ENCODE results near the gene TTL.
A peak's percentile ranks its signal among the peaks of the same experiment; 100 is the strongest.
"Not testable (repeated sequence)": the region's sequence is repeated elsewhere in the genome, so short reads cannot be mapped to it uniquely, and the experiment has no call there.

TTL gene

GRCh38 chr2:112481528-112482233 is at the start of gene TTL:
TTL (plus strand) TSS chr2:112482156; CDS start chr2:112482345, 189 bp downstream.
- Histone ChIP-seq H3K27me3 (ENCODE audit: control insufficient read depth, insufficient read depth, low read length) (peaks cover 9% of the 10 kb centered on the region), H3K4me3 (ENCODE audit: low read depth, low read length) (peak within 1 kb of the TSS; percentile 97), H3K9ac (ENCODE audit: low read length) (peak within 1 kb of the TSS; percentile 91), H3K4me1 (ENCODE audit: control insufficient read depth, insufficient read depth, low read length) (peaks cover 14% of the 10 kb centered on the region), H3K9me3 (ENCODE audit: control insufficient read depth, insufficient read depth, low read depth, low read length) (no peaks in the 10 kb centered on the region), H3K36me3 (ENCODE audit: control insufficient read depth, insufficient read depth, low read length) (peaks cover 14% of the 10 kb centered on the region), H3K27ac (ENCODE audit: low read depth, low read length) (peak within 1 kb of the TSS; percentile 44; the same call in 1 of the 2 replicates)

- H3K27me3 ChIP-seq (ENCODE audit: control insufficient read depth, insufficient read depth, low read length); H3K4me1 ChIP-seq (ENCODE audit: control insufficient read depth, insufficient read depth, low read length); H3K27ac ChIP-seq (ENCODE audit: low read depth, low read length); H3K36me3 ChIP-seq (ENCODE audit: control insufficient read depth, insufficient read depth, low read length); H3K9me3 ChIP-seq (ENCODE audit: control insufficient read depth, insufficient read depth, low read depth, low read length): not testable (repeated sequence)
- H3K9ac ChIP-seq (ENCODE audit: low read length) = peak overlapping the region; percentile 53
- peak overlapping the region; percentile 60 for H3K4me3 ChIP-seq (ENCODE audit: low read depth, low read length)
Measured at GRCh38 chr2:112432390-112432734, 49.6 kb upstream of the TTL start.

DNA sequence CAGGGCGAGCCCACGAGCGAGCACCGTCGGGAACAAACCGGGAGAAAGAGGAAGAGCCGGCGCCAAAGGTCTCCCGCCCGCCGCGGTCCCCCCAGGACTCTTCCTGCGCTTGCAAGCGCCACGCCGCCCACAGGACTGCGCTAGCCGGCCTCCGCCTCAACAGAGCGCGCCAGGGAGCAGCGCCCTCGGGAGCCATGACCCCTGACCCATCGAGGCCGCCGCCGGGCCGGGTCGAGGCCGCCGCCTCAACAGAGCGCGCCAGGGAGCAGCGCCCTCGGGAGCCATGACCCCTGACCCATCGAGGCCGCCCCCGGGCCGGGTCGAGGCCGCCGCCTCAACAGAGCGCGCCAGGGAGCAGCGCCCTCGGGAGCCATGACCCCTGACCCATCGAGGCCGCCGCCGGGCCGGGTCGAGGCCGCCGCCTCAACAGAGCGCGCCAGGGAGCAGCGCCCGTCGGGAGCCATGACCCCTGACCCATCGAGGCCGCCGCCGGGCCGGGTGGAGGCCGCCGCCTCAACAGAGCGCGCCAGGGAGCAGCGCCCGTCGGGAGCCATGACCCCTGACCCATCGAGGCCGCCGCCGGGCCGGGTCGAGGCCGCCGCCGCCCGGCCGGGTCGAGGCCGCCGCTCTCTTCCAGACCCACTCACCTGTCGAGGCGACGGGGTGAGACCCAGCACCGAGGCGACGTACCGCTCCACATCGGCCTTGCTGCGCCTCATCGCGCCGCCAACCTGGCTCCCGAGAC is 49.0 kb upstream of the TTL start:
- Histone ChIP-seq H3K4me3 (ENCODE audit: low read depth, low read length) (peak overlapping the region; percentile 60), H3K9ac (ENCODE audit: low read length) (peak overlapping the region; percentile 68)
- H3K9me3 ChIP-seq (ENCODE audit: control insufficient read depth, insufficient read depth, low read depth, low read length); H3K27me3 ChIP-seq (ENCODE audit: control insufficient read depth, insufficient read depth, low read length); H3K36me3 ChIP-seq (ENCODE audit: control insufficient read depth, insufficient read depth, low read length); H3K4me1 ChIP-seq (ENCODE audit: control insufficient read depth, insufficient read depth, low read length); H3K27ac ChIP-seq (ENCODE audit: low read depth, low read length): not testable (repeated sequence)

DNA sequence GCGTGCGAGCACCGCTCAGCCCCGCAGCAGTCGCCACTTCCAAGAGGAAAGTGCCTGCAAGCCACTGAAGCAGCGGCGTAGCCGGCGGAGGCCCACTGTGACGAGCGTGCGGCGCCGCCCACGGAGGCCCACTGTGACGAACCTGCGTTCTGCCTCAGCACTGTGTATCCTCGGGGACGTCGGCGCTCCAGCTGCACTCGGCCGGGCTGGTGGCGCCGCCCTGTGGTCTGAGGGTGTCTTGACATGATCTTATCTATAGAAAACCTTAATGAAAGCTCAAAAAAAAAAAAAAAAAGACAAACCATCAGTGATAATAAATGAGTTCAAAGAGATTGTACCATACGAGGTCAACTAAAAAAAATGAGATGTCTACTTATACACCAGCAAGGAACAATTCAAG is 48.5 kb upstream of the TTL start, which contains the start of gene RGPD8:
RGPD8 (minus strand) TSS at position 166 of the 400 bp plus-strand sequence. CDS start 192 bp downstream, outside the sequence.
- H3K27me3 ChIP-seq (ENCODE audit: control insufficient read depth, insufficient read depth, low read length); H3K9me3 ChIP-seq (ENCODE audit: control insufficient read depth, insufficient read depth, low read depth, low read length); H3K4me1 ChIP-seq (ENCODE audit: control insufficient read depth, insufficient read depth, low read length); H3K36me3 ChIP-seq (ENCODE audit: control insufficient read depth, insufficient read depth, low read length); H3K27ac ChIP-seq (ENCODE audit: low read depth, low read length): not testable (repeated sequence)
- H3K4me3 ChIP-seq (ENCODE audit: low read depth, low read length) = peak within 1 kb of the TSS; percentile 60
- peak within 1 kb of the TSS; percentile 68 for H3K9ac ChIP-seq (ENCODE audit: low read length)

- Histone ChIP-seq H3K27me3 (ENCODE audit: control insufficient read depth, insufficient read depth, low read length) (no peaks in the 10 kb centered on the region), H3K9me3 (ENCODE audit: control insufficient read depth, insufficient read depth, low read depth, low read length) (no peaks in the 10 kb centered on the region), H3K4me1 (ENCODE audit: control insufficient read depth, insufficient read depth, low read length) (no peaks in the 10 kb centered on the region), H3K9ac (ENCODE audit: low read length) (no peak overlapping the region), H3K36me3 (ENCODE audit: control insufficient read depth, insufficient read depth, low read length) (no peaks in the 10 kb centered on the region), H3K4me3 (ENCODE audit: low read depth, low read length) (no peak overlapping the region), H3K27ac (ENCODE audit: low read depth, low read length) (no peak overlapping the region)
Measured at GRCh38 chr2:112433932-112434730, 47.8 kb upstream of the TTL start.

DNA sequence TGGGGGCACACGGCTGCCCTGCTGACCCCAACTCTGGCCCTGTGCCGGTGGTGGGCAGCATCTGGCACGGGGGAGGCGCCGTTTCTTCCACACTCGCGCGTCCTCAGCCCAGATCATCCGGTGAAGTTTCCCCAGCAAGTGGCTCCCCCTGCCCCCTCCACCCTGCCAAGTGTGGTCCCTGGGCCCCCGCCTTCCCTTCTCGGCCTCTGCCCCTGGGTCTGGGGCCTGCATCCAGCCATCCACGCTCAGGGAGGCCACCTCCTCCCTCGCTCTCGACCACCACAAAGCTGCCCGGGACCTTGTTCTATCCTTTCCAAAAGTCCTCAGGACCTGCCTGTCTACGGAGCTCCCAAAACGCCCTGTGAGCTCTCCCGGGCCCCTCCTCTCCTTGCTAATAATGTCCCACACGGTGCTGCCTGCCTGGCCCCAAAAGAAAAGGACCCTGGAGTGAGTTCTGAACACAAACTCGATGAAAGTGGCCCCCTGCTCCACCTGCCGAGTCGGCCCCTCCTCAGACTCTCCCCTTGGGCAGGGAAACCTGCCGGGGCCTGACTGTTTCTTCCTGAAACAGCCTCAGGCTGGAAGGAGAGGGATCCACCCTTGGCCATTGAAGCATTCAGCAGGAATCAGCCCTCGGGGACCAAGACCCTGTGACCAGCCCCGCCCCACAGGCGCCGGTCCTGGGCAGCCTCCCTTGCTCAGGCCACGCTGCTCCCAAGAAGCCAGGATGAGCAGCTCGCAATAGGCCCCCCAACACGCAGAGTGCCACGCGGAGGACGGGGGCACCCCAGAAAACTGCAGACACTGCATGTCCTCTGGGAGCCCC is 46.9 kb upstream of the TTL start:
- not testable (repeated sequence) for H3K9me3 ChIP-seq (ENCODE audit: control insufficient read depth, insufficient read depth, low read depth, low read length); H3K9ac ChIP-seq (ENCODE audit: low read length); H3K4me1 ChIP-seq (ENCODE audit: control insufficient read depth, insufficient read depth, low read length); H3K4me3 ChIP-seq (ENCODE audit: low read depth, low read length); H3K27me3 ChIP-seq (ENCODE audit: control insufficient read depth, insufficient read depth, low read length); H3K36me3 ChIP-seq (ENCODE audit: control insufficient read depth, insufficient read depth, low read length); H3K27ac ChIP-seq (ENCODE audit: low read depth, low read length)

- H3K27me3 ChIP-seq (ENCODE audit: control insufficient read depth, insufficient read depth, low read length); H3K36me3 ChIP-seq (ENCODE audit: control insufficient read depth, insufficient read depth, low read length); H3K4me1 ChIP-seq (ENCODE audit: control insufficient read depth, insufficient read depth, low read length); H3K9ac ChIP-seq (ENCODE audit: low read length); H3K9me3 ChIP-seq (ENCODE audit: control insufficient read depth, insufficient read depth, low read depth, low read length); H3K4me3 ChIP-seq (ENCODE audit: low read depth, low read length); H3K27ac ChIP-seq (ENCODE audit: low read depth, low read length): not testable (repeated sequence)
Measured at GRCh38 chr2:112435716-112436431, 46.1 kb upstream of the TTL start.

DNA sequence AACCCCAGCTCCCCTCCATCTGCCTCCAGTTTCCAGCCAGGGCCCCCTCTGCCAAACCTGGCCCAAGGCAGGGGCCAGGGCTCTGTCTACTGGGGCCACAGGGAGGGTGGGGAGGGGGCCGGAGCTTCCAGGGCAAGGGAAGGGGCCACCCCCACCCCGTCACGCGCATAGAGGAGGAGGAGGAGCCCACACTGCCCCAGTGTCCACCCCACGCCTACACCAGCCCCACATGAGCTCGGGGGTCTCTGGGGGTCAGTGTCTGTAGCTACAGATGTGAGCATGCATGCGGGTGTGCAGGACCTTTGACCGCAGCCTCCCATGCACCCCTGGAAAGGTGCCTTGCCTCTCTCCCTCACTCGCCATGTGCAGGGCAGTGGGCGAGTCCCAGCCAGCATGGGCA is 45.0 kb upstream of the TTL start:
- H3K27ac ChIP-seq (ENCODE audit: low read depth, low read length); H3K27me3 ChIP-seq (ENCODE audit: control insufficient read depth, insufficient read depth, low read length); H3K4me1 ChIP-seq (ENCODE audit: control insufficient read depth, insufficient read depth, low read length); H3K9ac ChIP-seq (ENCODE audit: low read length); H3K4me3 ChIP-seq (ENCODE audit: low read depth, low read length); H3K36me3 ChIP-seq (ENCODE audit: control insufficient read depth, insufficient read depth, low read length); H3K9me3 ChIP-seq (ENCODE audit: control insufficient read depth, insufficient read depth, low read depth, low read length): not testable (repeated sequence)

- H3K27me3 ChIP-seq (ENCODE audit: control insufficient read depth, insufficient read depth, low read length); H3K4me3 ChIP-seq (ENCODE audit: low read depth, low read length); H3K9me3 ChIP-seq (ENCODE audit: control insufficient read depth, insufficient read depth, low read depth, low read length); H3K36me3 ChIP-seq (ENCODE audit: control insufficient read depth, insufficient read depth, low read length); H3K4me1 ChIP-seq (ENCODE audit: control insufficient read depth, insufficient read depth, low read length); H3K9ac ChIP-seq (ENCODE audit: low read length); H3K27ac ChIP-seq (ENCODE audit: low read depth, low read length): not testable (repeated sequence)
Measured at GRCh38 chr2:112437405-112437831, 44.5 kb upstream of the TTL start.

DNA sequence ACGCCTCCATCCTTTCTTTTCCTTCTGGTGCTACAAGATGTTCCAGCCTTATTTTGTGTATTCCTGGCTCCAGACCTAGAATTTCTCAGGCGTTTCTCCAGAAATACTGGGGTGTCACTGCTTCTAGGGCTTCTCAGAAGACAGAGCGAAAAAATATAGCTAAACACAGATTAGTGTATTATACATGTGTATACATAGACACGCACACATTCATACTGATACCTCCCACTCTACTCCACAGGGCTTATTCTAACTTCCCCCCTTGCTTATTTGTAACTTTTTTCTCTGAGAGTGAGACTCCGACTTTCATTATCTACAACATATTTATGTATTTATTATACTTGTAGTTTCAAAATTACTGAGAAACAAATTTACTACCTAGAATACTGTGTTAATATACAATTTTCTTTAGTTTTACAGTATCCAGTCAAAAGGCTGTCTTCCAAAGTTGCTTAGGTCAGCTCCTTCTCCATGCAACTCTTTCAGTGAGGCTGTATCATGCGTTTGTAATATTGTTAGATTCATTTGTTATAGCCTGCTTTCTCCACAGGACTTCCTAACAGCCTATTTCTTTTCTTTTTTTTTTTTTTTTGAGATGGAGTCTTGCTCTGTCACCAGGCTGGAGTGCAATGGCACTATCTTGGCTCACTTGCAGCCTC is 43.2 kb upstream of the TTL start:
- not testable (repeated sequence) for H3K27ac ChIP-seq (ENCODE audit: low read depth, low read length); H3K4me3 ChIP-seq (ENCODE audit: low read depth, low read length); H3K9ac ChIP-seq (ENCODE audit: low read length); H3K27me3 ChIP-seq (ENCODE audit: control insufficient read depth, insufficient read depth, low read length); H3K4me1 ChIP-seq (ENCODE audit: control insufficient read depth, insufficient read depth, low read length); H3K36me3 ChIP-seq (ENCODE audit: control insufficient read depth, insufficient read depth, low read length); H3K9me3 ChIP-seq (ENCODE audit: control insufficient read depth, insufficient read depth, low read depth, low read length)
